Neural cell (in vitro differentiated cells): ENCODE results near the gene ZNF497. TPM values are rescaled to one million over a fixed set of nuclear protein-coding genes. Genes with fewer than 3 reads are reported as not detected.
"Not testable (repeated sequence)": the region's sequence is repeated elsewhere in the genome, so short reads cannot be mapped to it uniquely, and the experiment has no call there.

Experiments
- H2AFZ ChIP-seq: fragments of 200-600, 300-800 bp; sonication (generic), shearing (Covaris generic); 2 replicates; pipeline ENCODE4 v1.6.0; 2014; ENCODE audit warnings: low read depth, mild to moderate bottlenecking, antibody characterized with exemption, low read length, moderate library complexity
- H3F3A ChIP-seq: fragments of 200-600 bp; shearing (Covaris generic); 2 replicates; pipeline ENCODE4 v1.6.1; 2016; ENCODE audit warnings: mild to moderate bottlenecking, moderate library complexity, mixed read lengths, antibody characterized with exemption, low read length; ENCODE audit not compliant: insufficient read depth, poor library complexity, severe bottlenecking
- H3K27ac ChIP-seq: fragments of 200-600, 300-800 bp; sonication (generic), shearing (Covaris generic); 2 replicates; pipeline ENCODE4 v1.5.1; 2014; ENCODE audit warnings: mild to moderate bottlenecking, low read length, moderate library complexity
- H3K27me3 ChIP-seq: fragments of 300-800, 200-600 bp; sonication (generic), shearing (Covaris generic); 2 replicates; pipeline ENCODE4 v1.6.0; 2014; ENCODE audit warnings: mild to moderate bottlenecking, low read depth, low read length, moderate library complexity; ENCODE audit not compliant: insufficient read depth
- H3K36me3 ChIP-seq: fragments of 300-800, 200-600 bp; sonication (generic), shearing (Covaris generic); 2 replicates; pipeline ENCODE4 v1.5.1; 2014; ENCODE audit warnings: mild to moderate bottlenecking, antibody characterized with exemption, low read length, moderate library complexity; ENCODE audit not compliant: insufficient read depth
- H3K4me2 ChIP-seq: fragments of 300-800, 200-600 bp; sonication (generic), shearing (Covaris generic); 2 replicates; pipeline ENCODE4 v1.6.0; 2014; ENCODE audit warnings: mild to moderate bottlenecking, low read length
- H3K4me3 ChIP-seq: fragments of 300-800, 200-600 bp; sonication (generic), shearing (Covaris generic); 2 replicates; pipeline ENCODE4 v1.5.1; 2014; ENCODE audit warnings: mild to moderate bottlenecking, low read length, moderate library complexity
- H3K79me2 ChIP-seq: fragments of 200-600 bp; shearing (Covaris generic); replicated peaks from 2 replicates; pipeline ENCODE4 v1.6.0; 2014; ENCODE audit warnings: mild to moderate bottlenecking, low read length, moderate library complexity; ENCODE audit not compliant: insufficient read depth
- H3K9ac ChIP-seq: fragments of 300-800, 200-600 bp; sonication (generic), shearing (Covaris generic); 2 replicates; pipeline ENCODE4 v1.6.1; 2016; ENCODE audit warnings: mild to moderate bottlenecking, low read length, mixed read lengths
- H3K9me2 ChIP-seq: fragments of 200-600 bp; shearing (Covaris generic); 2 replicates; pipeline ENCODE4 v1.6.1; 2016; ENCODE audit warnings: mild to moderate bottlenecking, low read length, mixed read lengths; ENCODE audit not compliant: insufficient read depth
- H3K9me3 ChIP-seq: fragments of 200-600, 300-800 bp; sonication (generic), shearing (Covaris generic); 2 replicates; pipeline ENCODE4 v1.6.1; 2016; ENCODE audit warnings: mild to moderate bottlenecking, mixed run types, low read length, moderate library complexity, mixed read lengths
- H4K20me1 ChIP-seq: fragments of 200-600 bp; shearing (Covaris generic); 2 replicates; pipeline ENCODE4 v1.6.1; 2016; ENCODE audit warnings: mild to moderate bottlenecking, mixed run types; ENCODE audit not compliant: insufficient read depth
- CTCF ChIP-seq: fragments of 450-650 bp; IDR thresholded peaks from 2 replicates; pipeline ENCODE4 v1.5.1; 2014; ENCODE audit warnings: antibody characterized with exemption, mild to moderate bottlenecking, moderate library complexity; ENCODE audit not compliant: poor library complexity, severe bottlenecking
- EP300 ChIP-seq: fragments of 450-650 bp; conservative IDR thresholded peaks from 2 replicates; pipeline ENCODE4 v1.6.1; 2014; ENCODE audit warnings: antibody characterized with exemption, mild to moderate bottlenecking, moderate library complexity; ENCODE audit not compliant: poor library complexity, severe bottlenecking
- EZH2 ChIP-seq: fragments of 200-600, 300-800 bp; shearing (Covaris generic), sonication (generic); IDR thresholded peaks from 2 replicates; pipeline ENCODE4 v1.6.1; 2014; ENCODE audit warnings: antibody characterized with exemption, low read length, borderline replicate concordance, mild to moderate bottlenecking; ENCODE audit not compliant: insufficient read depth, poor library complexity, severe bottlenecking
- MXI1 ChIP-seq: fragments of 450-650 bp; conservative IDR thresholded peaks from 2 replicates; pipeline ENCODE4 v1.6.1; 2014; ENCODE audit warnings: antibody characterized with exemption, mild to moderate bottlenecking; ENCODE audit not compliant: poor library complexity, severe bottlenecking
- POLR2AphosphoS5 ChIP-seq: IDR thresholded peaks from 2 replicates; pipeline ENCODE4 v1.6.1; 2012
- RAD21 ChIP-seq: fragments of 450-650 bp; conservative IDR thresholded peaks from 2 replicates; pipeline ENCODE4 v1.6.1; 2014; ENCODE audit warnings: antibody characterized with exemption, mild to moderate bottlenecking, moderate library complexity
- REST ChIP-seq: IDR thresholded peaks from 2 replicates; pipeline ENCODE4 v1.6.1; 2012; ENCODE audit warnings: borderline replicate concordance
- SMC3 ChIP-seq: fragments of 450-650 bp; conservative IDR thresholded peaks from 2 replicates; pipeline ENCODE4 v1.6.1; 2014; ENCODE audit warnings: antibody characterized with exemption, mild to moderate bottlenecking, moderate library complexity; ENCODE audit not compliant: poor library complexity
- TAF1 ChIP-seq: IDR thresholded peaks from 2 replicates; pipeline ENCODE4 v1.6.1; 2012; ENCODE audit warnings: low read depth
- polyA plus RNA-seq: library from polyadenylated mRNA; depleted of rRNA; stranded (reverse); fragments of >200 nt; gene quantifications from 2 replicates; pipeline ENCODE4 v1.2.3, GENCODE V29; 2014

Gene ZNF497
- polyA plus RNA-seq, 1 donor from 2014 or later: 13.7 TPM

- H3K9me2 ChIP-seq: no peaks in the 10 kb centered on the region
- no peaks in the 10 kb centered on the region for H4K20me1 ChIP-seq
- H3K27ac ChIP-seq: no peak overlapping the region
- TF ChIP-seq RAD21: no peak
- TF ChIP-seq REST: no peak
- TF ChIP-seq CTCF: no peak
- TF ChIP-seq EP300: no peak
- no peak for TF ChIP-seq POLR2AphosphoS5
- no peak for TF ChIP-seq SMC3
- TF ChIP-seq MXI1: no peak
- TF ChIP-seq TAF1: no peak
- TF ChIP-seq EZH2: no peak
- H3K4me3 ChIP-seq: no peak overlapping the region
- H3K4me2 ChIP-seq: no peak overlapping the region
- no peak overlapping the region for H2AFZ ChIP-seq
- H3F3A ChIP-seq: no peaks in the 10 kb centered on the region
- H3K9ac ChIP-seq: no peak overlapping the region
- H3K36me3 ChIP-seq: no peaks in the 10 kb centered on the region
- no peaks in the 10 kb centered on the region for H3K9me3 ChIP-seq
- H3K79me2 ChIP-seq: peaks cover 5% of the 10 kb centered on the region
- H3K27me3 ChIP-seq: no peaks in the 10 kb centered on the region
Measured at GRCh38 chr19:58349590-58349989, 13.0 kb downstream of the ZNF497 start.

- not testable (repeated sequence) for H3K79me2 ChIP-seq, H4K20me1 ChIP-seq, H3K36me3 ChIP-seq, H3K9me2 ChIP-seq, H2AFZ ChIP-seq, H3K9me3 ChIP-seq, H3K27me3 ChIP-seq, H3K27ac ChIP-seq, H3F3A ChIP-seq
- peak overlapping the region; percentile 66 for H3K9ac ChIP-seq
- H3K4me2 ChIP-seq: peak overlapping the region; percentile 51
- H3K4me3 ChIP-seq: peak overlapping the region; percentile 72
Measured at GRCh38 chr19:58348080-58348479, 14.5 kb downstream of the ZNF497 start.
